ENCODE results near the gene RANBP3.

Gene RANBP3

DNA sequence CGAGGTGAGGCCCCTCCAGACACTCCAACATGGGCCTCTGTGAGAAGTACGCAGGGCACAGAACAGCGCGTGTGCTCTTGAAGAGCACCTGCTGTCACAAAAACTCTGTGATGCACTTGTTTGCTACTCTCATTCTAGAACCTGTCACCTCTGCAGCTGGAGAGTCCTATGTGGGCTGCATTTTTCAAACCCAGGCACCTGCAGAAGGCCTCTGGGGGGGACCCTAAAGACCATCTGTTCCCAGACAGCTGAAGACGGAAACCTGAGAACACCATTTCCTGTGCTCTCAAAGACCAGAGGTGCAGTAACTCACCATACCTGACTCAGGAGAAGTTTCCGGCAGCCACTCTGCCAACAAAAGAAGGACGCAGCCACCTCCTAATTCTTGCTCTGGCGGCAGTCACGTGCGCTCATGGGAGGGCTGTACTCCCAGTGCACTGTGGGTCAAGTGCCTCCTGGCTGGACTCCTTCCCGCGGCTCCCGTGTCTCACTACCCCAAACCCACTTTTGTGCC lies 28.1 kb downstream of the RANBP3 start:
- no peak for DNase-seq (ENCODE audit: low spot score)

DNA sequence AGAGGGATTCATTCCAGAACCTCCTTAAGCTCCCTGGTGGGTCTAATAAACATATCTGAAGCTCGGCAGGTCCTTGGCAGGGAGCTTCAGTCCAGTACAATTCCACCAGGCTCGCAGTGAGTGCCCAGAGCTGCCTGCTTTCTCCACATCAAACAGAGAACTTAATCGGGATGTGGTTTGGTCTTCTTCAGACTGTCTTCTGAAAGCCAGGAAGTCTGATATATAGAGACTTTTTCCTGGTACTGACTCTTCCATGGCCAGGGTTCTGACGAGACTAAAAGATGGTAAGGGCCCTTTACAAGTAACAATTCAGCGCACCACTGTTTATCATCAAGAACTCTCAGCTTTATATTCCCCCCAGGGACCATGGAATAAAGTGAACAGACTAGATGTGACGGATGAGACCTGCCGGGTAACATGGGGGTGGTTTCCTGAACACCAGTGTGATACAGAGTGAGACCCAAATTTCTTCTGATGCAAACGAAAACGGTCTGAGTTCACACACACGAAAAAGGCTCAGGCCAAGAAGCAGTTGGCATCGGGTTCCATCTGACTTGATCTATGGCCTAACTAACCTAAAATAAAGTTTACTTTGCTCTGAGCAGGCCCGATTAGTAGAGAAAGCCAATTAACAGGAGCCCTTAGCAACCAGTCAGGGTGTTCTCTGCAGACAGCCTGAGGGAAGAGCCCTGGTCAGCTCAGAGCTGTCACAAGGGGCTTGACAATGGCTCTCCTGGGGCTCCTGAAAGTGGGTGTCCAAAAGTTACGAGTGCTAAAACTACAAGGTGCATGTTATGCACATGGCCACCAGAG lies 29.0 kb downstream of the RANBP3 start:
- no peak for DNase-seq (ENCODE audit: low spot score)

DNA sequence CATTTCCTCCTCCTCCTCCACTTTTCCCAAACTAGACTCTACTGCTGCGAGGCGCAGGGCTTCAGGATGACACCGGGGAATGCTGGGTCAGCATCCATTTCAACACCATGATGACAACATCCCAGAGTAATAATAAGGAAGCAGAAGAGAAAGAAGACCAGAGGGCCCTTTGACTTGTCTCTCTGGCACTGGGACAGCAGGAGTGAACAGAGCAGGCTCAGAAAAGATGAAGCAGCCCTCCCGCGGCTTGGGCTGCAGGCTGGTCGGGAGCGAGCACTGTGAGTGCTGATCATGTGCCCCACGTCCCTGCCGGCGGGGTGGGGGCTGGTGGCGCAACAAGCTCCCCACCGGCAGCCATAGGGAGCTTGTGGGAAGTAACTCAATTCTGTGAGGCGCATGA lies 30.5 kb downstream of the RANBP3 start:
- DNase-seq (ENCODE audit: low spot score) = no peak

DNA sequence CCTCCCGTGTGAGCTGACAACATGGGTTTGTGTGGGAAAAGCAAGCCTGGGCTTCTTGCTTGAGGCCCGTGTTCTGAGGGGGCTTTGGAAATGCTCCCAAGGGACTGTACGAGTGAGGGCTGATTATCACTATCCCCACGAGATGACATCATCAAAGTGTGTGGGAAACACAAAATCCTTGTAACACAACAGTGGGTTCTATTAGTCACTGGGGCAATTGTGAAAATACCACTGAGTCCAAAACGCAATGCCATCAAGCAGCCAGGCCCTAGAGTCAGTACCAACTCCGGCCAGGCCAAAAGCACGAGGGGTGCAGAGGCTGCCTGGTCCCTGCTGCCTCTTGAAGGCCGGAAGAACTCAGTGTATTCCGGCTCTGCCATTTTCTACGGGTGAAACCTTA lies 34.3 kb downstream of the RANBP3 start:
- DNase-seq (ENCODE audit: low spot score) = no peak

DNA sequence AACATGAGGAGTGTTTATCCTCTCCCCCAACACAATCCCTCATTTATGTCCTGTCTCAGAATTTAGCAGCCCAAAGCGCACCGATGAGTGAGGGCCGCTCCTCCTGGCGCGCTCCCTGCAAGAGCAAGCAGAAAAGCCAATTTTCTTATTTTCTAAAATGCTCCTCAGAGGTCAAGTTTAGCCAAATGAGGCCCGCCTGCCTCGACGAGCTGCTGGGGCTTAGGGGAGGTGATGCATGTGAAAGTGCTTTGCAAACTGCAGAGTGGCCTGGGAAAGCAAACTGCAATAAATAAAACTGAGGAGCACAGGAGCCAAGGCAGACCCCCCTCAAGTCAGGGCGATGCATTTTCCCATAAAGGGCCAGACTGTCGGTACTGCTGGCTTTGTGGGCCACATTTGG lies 34.9 kb downstream of the RANBP3 start:
- no peak for DNase-seq (ENCODE audit: low spot score)

DNA sequence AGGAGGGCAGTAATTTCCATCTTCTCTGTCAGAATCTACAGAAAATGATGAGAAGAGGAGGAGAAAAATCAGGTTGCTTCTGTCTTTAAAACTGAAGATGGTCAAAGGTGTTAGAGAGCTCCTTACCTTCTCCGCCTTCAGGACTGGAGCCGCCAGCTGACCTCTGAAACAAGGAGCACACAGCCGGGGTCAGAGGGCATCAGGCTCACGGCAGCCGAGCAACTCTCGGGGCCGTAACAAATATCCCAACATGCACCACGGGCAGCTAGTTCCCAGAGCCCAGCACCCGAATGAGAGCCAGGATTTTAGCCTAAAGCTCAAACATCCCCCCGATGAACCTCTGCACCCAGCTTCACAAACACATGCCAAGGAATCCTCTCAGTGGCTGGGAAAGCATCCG lies 36.3 kb downstream of the RANBP3 start:
- no peak for DNase-seq (ENCODE audit: low spot score)

DNA sequence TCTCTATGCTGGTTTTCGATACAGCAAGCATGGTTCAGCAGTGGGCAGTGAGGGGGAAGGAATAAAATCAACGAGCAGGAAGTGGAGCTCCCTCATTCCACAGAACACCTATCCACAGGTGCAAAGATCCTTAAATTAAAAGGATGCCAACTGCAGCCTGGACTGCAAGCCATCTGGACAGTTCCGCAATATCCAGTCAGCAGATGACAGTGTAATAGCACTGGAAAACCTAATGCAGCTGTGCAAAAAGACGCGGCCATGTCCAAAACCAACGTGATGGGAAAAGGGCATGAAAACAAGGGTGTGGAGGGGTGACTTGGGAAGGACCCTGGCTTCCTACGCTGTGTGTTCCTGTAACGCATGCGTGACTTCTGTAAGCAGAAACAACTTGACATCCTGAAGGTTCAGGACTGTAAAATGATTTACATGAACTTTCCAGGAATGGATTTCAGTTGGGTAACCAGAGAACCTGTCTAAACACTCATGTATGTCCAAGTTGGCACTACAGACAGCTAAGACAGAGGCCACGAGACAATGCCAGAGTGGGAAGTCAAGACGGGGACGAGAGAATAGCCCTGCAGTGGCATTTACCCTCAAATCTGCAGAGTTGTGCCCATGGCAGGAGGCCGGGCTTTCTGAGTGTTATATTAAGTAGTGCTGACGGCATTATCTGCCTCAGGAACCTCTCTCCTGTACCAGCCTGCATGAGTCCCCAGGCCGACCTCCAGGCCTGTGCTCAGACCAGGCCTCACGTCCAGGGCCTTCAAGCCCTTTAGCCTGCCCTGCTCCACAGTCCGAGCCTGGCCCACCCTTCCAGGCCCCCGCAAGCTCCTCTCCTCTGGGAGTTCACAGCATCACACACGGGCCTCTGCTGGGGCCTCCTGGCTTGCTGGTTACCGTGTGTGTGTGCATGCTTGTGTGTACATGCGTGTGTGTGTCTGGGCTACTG lies 37.4 kb downstream of the RANBP3 start:
- no peak for DNase-seq (ENCODE audit: low spot score)

DNA sequence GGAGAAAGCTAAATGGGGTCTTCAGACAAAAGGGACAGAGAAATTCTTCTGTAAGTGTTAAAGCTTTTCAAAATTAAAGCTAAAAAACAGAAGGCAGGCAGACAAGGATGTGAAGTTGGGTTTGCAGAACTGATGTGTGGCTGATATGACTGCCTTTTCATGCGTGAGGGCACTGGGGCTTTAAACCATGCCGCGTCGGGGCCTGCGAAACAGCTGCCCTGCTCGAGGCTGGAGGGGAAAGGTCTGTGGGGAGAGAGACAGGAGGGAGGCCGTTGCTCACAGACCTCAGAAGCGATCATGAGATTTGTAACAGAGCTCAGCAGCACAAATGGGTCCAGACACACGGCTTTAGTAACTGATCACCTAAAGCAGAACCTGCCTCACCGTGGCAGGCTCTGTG lies 40.4 kb downstream of the RANBP3 start:
- DNase-seq (ENCODE audit: low spot score) = no peak

DNA sequence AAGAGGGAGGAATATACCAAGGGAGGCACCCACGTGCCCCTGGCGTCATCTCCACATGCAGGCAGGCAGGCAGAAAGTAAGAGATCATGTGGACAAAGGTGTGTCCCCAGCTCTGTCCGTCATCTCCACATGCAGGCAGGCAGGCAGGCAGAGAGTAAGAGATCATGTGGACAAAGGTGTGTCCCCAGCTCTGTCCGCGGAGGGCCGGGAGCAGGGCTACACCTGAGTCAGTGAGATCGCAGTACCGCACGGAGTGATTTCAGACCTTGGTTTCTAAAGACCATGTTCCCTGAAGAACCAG lies 41.7 kb downstream of the RANBP3 start:
- no peak for DNase-seq (ENCODE audit: low spot score)

DNA sequence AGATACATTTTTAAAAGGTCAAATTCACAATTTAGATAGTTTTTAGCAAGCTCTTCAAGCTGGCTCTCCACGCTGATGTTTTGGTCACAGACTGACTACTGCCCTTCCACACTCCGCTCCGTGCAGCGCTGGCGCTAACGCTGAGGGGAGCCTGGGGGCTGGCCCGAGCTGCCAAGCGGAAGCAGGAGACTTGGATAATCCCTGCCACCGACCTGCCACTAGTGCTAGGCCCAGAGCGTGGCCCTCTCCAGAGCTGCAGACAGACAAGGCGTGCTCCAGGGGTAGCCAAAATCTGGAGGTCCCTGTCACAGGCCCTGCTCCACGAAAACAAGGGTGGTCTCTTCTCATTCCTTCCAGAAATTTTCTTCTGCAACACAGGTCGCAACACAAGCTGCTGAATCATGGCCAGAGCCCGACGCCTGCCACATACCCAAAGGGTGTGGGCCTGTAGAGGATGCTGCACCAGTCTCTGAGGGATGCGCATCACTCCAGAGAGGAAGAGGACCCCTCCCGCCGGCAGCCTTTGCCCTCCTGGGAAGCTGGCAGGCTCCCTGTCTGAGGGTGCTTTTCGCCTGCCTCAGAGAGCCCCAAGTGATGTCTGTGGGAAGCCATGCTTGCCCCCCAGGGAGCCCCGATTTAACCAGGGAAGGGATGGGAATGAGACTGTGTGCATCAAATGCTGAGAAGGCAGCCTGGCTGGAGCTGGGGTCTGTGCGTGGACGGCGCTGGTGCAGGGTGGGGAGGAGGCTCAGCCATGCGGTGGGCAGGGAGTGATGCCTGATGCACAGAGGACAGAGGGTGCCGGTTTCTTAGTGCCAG lies 42.3 kb downstream of the RANBP3 start:
- DNase-seq (ENCODE audit: low spot score) = no peak

DNA sequence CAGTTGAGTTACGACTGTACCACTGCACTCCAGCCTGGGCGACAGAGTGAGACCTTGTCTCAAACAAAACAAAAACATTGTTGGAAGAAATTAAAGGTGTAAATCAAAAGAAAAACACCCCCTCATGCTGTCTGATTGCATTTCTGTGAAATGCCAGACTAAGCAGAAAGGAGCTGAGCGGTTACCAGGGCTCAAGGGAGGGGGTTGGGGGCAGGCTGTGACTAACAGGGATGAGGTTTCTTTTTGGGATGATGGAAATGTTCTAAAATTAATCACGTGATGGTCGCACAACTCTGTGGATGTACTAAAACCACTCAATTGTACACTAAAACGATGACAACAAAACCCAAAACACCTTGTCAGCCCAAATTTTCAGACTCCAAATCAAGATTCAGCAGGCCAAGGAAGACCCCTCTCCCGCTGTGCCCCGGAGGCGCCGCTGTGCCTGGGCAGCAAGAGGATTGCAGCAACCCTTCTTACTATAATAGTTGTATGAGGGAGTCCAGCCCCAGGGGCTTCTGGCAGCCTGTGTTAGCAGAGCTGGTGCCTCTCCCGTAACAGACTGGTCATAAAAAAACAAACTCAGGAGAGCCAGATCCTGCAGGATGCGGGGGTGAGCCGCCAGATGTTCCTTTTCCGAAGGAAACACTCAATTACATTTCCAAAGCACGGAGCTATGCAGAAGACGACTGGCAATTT lies 43.0 kb downstream of the RANBP3 start:
- no peak for DNase-seq (ENCODE audit: low spot score)

DNA sequence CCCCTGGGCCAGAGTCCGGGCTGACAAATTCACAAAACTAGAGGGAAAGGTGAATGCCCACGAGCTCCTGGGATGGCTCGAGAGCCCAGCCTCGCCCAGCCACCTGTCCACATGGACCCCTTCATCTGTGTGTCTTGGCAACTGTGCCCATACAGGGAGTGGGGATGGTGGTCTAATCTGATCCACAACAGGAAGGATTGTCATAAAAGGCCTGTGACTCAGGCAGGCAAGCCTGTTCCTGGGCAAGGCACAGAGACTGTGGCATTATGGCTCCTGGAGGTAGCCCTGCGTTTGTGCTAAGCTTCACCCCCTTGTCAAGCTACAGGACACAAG lies 43.9 kb downstream of the RANBP3 start:
- DNase-seq (ENCODE audit: low spot score) = no peak

DNA sequence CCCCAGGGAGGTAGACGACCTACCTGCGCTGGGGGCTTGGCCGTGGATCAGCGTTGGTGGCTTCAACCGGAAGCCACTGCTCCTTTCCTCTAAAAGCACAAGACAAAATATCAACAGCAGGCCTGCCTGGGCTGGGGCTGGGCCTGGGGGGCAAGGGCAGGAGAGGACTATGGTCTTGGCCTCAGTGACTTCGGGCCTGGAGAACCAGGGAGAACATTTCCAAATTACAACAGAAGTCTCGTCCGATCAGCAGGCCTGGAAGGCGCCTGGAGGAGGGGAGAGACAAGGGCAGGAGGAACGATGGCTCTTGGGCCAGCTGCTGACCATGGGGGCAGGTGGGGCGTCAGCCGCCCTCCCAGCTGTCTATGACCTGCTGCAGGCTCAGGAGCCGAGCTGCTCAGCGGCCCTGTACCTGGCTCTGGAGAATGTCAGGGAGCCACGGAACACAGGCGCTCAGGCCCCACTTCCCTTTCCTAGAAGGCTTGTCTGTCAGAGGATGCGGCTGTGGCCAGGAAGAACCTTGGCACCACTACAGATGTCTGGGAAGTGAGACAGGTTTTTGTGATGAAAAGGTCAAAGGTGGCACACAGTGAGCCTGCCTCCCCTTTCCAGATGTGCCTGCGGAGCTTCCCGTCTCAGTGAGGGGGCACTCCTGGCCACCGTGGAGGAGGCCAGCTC lies 44.4 kb downstream of the RANBP3 start:
- DNase-seq (ENCODE audit: low spot score) = no peak

DNA sequence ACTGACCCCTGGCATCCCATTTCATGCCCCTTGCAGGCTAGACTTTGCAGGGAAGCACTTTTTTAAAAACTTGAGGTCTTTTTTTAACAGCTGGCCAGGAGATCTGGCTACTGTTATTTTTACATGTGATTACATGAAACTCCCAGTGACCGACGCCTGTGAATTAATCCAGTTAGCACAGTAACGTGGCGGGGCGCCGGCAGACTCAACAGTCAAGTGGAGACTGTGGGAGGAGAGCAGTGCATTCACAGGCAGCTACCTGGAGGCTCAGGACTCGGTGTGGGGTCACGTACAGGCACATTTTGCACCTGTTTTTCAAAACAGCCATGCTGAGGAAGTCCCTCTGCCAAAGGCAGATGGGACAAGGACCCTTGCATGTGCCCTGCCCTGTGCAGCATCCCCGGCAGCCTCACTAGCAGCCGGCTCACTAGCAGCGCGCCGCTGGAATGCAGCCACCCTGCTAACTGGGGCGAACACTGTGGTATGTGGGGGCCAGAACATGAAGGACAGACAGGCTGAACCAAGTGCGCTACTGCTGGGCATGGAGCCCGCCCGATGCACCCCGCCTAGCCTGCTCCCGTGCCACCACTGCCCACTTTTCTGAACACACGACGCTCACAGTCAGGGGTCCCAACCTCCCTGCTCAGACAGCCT lies 45.2 kb downstream of the RANBP3 start:
- no peak for DNase-seq (ENCODE audit: low spot score)

DNA sequence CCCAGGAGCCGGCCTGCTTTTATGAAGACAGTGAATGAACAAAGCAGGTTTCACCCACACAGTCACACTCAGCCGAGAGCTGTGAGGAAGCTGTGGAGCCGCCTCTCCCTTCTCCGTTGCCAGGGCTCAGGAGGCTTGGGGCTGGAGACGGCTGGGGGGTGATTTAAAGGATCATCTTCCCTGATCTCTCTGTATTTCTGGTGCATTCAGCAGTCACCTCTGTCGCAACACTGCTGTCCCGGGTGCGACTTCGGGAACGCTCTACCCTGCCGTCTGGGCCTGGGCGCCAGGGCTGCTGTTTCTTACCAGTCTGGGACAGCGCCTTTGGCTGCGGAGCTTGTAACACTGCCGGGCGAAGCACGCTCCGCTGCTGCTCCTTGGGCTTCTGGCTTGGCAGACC lies 45.8 kb downstream of the RANBP3 start:
- no peak for DNase-seq (ENCODE audit: low spot score)

DNA sequence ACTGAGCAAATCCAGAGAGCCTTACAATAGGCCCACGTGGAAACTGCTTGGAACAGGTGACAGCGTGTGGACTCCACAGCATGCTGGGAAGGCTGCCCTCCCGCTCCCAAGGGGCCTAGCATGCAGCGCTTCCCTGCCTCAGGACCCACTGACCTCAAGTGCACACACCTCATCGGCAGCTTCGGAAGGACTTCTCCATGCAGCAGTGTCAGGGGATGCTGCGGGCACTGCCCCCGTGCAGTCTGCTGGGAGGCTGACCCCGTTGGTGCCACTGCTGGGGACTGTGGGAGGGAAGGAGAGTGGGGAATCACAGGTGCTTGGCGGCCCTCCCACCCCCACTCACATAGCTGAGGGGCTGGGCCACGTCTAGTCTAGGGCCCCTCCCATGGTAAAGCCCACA lies 46.7 kb downstream of the RANBP3 start:
- DNase-seq (ENCODE audit: low spot score) = no peak

DNA sequence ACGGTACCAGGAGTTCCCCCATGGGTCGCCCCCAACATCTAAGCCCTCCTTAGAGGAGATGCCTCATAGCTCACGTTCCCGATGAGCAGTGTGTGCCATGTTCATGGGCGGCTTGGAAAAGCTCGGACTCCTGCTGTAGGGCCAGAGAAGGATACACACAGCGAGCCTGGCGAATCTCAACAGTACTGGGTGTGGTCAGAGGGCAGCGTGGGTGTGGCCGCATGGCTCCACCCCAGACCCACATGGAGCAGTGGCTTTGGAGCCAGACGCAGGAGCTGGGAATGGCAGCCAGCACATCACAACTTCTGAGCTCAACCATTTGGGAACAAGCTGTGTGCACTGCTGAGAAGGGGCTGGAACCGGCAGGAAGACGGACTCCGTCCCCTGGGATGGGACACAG lies 48.3 kb downstream of the RANBP3 start:
- no peak for DNase-seq (ENCODE audit: low spot score)

DNA sequence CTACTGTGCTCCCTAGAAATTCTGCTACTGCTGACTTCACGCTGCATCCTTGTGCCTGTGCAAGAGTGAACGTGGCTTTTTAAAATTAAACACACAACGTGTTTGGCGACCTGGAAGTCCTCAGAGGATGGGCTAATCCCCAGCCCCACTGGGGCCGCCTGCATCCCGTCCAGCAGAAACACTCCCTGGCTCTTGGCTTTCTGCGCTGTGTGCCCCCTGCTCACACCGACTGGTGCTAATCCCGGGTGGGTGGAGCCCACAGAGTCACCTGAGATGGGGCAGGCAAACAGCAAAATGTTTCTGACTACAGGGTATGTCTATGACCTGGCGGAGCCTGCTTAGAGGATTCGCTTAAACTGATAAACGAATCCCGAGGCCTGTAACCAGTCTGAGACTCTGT lies 48.8 kb downstream of the RANBP3 start:
- no peak for DNase-seq (ENCODE audit: low spot score)

DNA sequence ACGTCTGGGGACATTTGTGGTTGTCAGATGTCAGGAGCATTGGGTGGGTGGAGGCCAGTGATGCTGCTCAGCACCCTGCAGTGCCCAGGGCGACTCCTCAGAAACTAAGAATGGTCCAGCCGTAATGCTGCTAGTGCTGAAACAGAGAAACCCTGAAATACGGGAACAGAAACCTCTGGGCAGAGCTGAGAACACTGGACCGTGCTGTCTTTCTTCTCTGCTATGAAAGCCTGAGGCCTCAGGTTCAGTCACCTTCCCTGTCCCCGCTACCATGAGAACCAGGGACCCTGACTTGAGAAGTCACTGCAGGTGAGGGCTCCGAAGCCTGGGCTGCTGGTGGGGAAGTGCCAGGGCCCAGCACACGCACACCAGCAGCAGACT lies 50.5 kb downstream of the RANBP3 start:
- no peak for DNase-seq (ENCODE audit: low spot score)

DNA sequence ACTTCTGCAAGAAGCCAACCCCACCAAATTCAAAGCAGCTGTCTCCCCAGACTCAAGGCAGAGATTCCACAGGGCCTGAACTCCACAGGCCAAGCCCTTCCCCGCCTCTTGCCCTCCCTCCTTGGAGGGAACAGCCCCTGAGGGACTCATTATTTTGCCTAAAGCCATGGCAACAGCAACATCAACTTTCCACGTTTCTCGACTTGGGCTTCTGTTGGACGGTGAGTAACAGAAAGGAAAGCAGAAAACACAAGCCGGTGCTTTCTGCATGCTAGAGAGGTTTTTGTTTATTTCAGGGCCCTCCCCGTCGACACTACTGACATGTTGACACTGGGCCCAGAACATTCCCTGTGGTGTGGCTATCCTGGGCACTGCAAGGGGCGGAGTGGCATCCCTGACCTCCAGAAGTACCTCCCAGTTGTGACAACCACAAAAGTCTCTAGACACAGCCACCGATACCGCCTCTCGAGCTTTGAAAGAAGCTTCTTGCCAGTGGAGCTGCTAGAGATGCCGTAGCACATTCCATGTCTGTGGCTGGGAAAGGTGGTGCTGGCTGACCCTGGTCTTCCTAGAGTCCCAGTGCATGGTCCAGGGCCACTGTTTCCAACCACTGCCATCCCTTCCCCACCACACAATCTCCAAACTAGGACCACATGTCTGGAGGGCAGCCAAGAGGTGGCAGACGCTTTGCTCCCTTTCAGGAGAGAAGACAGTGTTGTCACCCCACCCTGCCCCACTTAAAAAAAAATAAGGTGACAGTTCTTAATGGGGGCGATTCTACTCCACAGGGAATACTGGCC lies 51.1 kb downstream of the RANBP3 start:
- DNase-seq (ENCODE audit: low spot score) = no peak
